Gastroesophageal sphincter (tissue), 3 donors: Measurements from ENCODE around the gene ALG6.

Experiments
- CTCF ChIP-seq, 4 experiments: fragments of 200-600 bp in 2 of 4; fragments of 450-650 bp in 2 of 4; sonication (generic) in 1 of 4; IDR thresholded peaks; one replicate each; pipeline ENCODE4 v1.5.1; 2017 to 2019; ENCODE audit warnings: antibody characterized with exemption in 4 of 4, mild to moderate bottlenecking in 2 of 4, moderate library complexity in 2 of 4
- POLR2A ChIP-seq, 2 donors: fragments of 450-650 bp; IDR thresholded peaks; one replicate each; pipeline ENCODE4 v1.6.1; 2017; ENCODE audit warnings: antibody characterized with exemption in 2 of 2, mild to moderate bottlenecking in 2 of 2, moderate library complexity in 1 of 2
- POLR2AphosphoS5 ChIP-seq: sonication (generic); formaldehyde crosslinking; IDR thresholded peaks from one replicate; pipeline ENCODE4 v1.6.1; 2017; ENCODE audit warnings: antibody characterized with exemption

GRCh38 chr1:63326473-63327380 lies 40.7 kb upstream of the ALG6 start:
- no peak for TF ChIP-seq POLR2AphosphoS5
- TF ChIP-seq CTCF (IDR thresholded peaks at IDR 0.05) = no peak
- no peak for TF ChIP-seq POLR2A (IDR thresholded peaks at IDR 0.05)
